Stimulated activated naive CD8-positive, alpha-beta T cell treated with anti-CD3 and anti-CD28 coated beads, Interleukin-15, amount 100 ng/mL, for 72 hours (primary cell): ENCODE results near the gene HMX1.

Experiments used
- ATAC-seq: fragments of 150-1000 bp; cut with Tn5 transposase; 2 replicates; pipeline ENCODE4 v1.10.0; 2021; ENCODE audit warnings: mild to moderate bottlenecking, moderate library complexity
- DNase-seq, 2 donors: peaks; one replicate each; pipeline ENCODE4 v3.0.0; 2021 to 2022
- H3K27ac Mint-ChIP-seq, 2 donors: one replicate each; pipeline ENCODE4 v1.8.0; 2022; ENCODE audit warnings: mild to moderate bottlenecking in 2 of 2, mixed read lengths in 2 of 2, moderate library complexity in 2 of 2
- H3K27me3 Mint-ChIP-seq: one replicate; pipeline ENCODE4 v1.8.0; 2022; ENCODE audit warnings: mixed read lengths
- H3K4me1 Mint-ChIP-seq: one replicate; pipeline ENCODE4 v1.8.0; 2022; ENCODE audit warnings: mild to moderate bottlenecking, mixed read lengths
- H3K4me3 Mint-ChIP-seq, 2 donors: one replicate each; pipeline ENCODE4 v1.8.0; 2022; ENCODE audit warnings: mild to moderate bottlenecking in 2 of 2, mixed read lengths in 2 of 2, moderate library complexity in 1 of 2
- H3K9me3 Mint-ChIP-seq, 2 donors: one replicate each; pipeline ENCODE4 v1.8.0; 2022; ENCODE audit warnings: mixed read lengths in 2 of 2

The HMX1 gene

DNA sequence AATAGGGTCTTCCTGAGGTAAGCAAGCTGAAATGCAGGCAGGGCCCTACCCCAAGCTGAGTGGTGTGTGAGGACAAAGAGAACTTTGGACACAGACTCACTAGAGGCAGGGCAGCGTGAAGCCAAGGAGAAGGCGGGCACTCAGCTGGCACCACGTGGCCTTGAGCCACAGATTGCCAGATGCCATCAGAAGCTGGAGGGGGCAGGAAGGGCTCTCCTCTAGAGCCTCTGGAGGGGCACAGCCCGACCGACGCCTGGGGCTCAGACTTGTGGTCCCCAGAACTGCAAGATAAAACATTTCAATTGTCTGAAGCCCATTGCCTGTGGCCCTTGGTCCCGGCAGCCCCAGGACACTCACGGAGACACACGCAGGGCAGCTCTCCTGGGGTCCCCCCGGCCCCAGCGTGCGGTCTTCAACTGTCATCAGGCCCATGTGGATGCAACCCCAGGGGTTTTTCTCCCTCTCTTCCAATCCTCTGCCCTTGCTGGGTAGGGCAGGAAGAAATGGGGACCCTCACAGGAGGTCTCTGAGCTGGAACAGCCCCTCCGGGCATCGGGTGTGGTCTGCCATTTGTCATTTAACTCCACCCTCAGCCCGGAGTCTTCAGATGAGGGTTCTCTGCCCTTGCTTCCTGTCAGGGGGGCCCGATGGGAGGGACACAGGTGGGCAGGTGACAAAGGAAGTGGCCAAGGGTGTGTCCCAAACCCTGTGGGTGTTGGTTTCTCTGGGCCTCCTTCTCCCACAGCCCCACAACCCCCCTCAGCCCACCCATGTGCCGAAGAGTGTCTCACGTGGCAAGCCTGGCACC lies 22.2 kb downstream of the HMX1 start:
- no peak overlapping the region for H3K27ac Mint-ChIP-seq
- no peak for ATAC-seq
- DNase-seq = no peak
- peaks cover 33% of the 10 kb centered on the region for H3K27me3 Mint-ChIP-seq
- H3K4me3 Mint-ChIP-seq = no peak overlapping the region
- no peaks in the 10 kb centered on the region for H3K9me3 Mint-ChIP-seq
- no peaks in the 10 kb centered on the region for H3K4me1 Mint-ChIP-seq

DNA sequence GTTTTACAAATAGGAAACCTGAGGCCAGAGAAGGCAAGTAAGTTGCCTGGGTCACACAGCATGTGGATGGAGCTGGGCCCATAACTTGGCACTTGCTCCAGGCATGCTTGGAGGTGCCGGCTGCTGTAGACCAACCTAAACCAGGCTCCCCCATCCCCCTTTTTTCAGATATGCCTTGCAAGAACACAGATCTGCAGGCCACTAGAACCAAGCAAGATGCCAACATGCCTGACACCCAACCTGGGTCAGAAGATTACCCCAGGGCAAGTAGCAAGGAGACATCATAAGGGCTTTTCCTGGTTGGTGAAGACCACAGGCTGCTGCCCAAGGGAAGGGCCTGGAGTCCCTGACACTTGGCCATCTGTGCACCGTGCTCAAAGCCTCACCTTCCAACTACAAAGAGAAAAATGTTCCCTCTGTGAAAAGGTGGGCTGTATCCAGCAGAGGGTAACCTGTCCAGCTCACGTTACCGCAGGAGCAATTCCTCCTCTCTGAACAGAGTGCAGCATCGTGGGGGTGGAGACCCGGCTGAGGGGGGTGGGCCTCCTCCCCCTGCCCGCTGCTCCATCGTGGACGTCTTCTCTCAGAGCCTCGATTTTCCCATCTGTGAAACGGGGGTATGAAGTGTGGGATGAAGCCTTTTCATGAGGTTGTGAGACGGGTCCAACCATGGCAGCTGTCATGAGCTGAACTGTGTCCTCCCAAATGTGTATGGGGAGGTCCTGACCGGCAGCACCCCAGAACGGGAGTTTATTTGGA lies 23.0 kb downstream of the HMX1 start:
- no peak for DNase-seq
- Mint-ChIP-seq H3K27ac (no peak overlapping the region), H3K27me3 (peaks cover 28% of the 10 kb centered on the region), H3K9me3 (peaks cover 0 to 2% of the 10 kb centered on the region in 2 donors), H3K4me1 (no peaks in the 10 kb centered on the region), H3K4me3 (no peak overlapping the region)
- ATAC-seq = no peak

DNA sequence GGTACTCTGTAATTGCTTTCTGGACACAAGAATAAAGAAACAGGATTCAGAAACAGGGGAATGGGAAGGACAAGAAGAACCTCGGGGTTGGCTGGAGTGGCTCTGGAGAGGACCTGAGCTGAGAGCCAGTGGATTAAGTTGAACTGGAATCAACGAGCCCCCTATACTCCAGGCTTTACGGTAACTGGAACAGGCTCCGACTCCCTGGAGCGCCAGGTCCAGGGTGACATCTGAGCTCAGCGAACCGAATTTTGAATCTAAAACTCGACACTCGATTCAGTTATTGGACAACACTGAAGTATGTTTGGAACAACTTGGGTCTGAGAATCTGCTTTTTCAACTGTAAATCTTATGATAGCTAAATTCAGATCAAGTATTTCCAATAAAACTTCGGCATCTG lies 23.9 kb downstream of the HMX1 start:
- H3K27ac Mint-ChIP-seq = no peak overlapping the region
- H3K27me3 Mint-ChIP-seq = peaks cover 28% of the 10 kb centered on the region
- H3K4me3 Mint-ChIP-seq = no peak overlapping the region
- H3K4me1 Mint-ChIP-seq = no peaks in the 10 kb centered on the region
- DNase-seq (no peak), ATAC-seq (no peak)
- H3K9me3 Mint-ChIP-seq = peaks cover 0 to 3% of the 10 kb centered on the region in 2 donors

DNA sequence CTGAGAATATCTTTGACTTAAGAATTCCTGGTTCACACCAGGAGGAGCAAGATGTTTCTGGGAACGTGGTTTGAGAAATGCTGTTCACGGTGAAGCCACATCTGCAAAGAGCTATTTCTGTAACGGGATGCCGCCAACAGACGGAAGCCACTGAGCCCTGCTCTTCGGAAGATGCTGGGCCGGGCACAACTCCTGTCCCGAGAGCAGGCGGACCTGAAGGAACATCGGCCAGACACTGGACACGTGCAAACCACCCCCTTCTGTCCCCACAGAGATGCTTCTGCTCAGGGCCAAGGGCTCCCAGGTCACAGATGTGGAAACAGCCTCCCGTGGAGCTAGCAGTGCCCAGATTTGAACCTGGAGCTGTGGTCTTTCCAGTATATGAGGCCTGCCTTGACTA lies 24.3 kb downstream of the HMX1 start:
- H3K27ac Mint-ChIP-seq = no peak overlapping the region
- H3K9me3 Mint-ChIP-seq = peaks cover 0 to 3% of the 10 kb centered on the region in 2 donors
- DNase-seq = no peak
- no peak for ATAC-seq
- H3K27me3 Mint-ChIP-seq = peaks cover 28% of the 10 kb centered on the region
- H3K4me1 Mint-ChIP-seq = no peaks in the 10 kb centered on the region
- no peak overlapping the region for H3K4me3 Mint-ChIP-seq

DNA sequence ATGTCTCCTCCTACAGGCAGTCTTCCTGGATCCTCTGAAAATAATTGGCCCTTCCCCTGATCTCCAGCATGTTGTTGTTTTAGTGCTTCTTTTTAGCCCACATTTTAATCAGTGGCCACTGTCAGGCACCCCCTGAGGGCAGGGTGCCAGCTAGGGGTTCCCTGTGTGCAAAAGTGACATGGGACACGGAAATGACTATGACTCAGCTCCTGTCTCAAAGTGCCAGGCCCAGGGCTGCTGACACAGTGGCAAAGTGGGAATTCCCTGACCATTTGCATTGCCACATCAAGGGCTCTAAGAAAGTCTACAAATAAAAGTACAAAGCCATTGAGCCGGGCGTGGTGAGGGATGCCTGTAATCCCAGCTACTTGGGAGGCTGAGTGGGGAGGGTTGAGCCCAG lies 24.8 kb downstream of the HMX1 start:
- Mint-ChIP-seq H3K27ac (no peak overlapping the region), H3K9me3 (peaks cover 0 to 3% of the 10 kb centered on the region in 2 donors), H3K27me3 (peaks cover 24% of the 10 kb centered on the region), H3K4me1 (no peaks in the 10 kb centered on the region), H3K4me3 (no peak overlapping the region)
- DNase-seq = no peak
- ATAC-seq = no peak

DNA sequence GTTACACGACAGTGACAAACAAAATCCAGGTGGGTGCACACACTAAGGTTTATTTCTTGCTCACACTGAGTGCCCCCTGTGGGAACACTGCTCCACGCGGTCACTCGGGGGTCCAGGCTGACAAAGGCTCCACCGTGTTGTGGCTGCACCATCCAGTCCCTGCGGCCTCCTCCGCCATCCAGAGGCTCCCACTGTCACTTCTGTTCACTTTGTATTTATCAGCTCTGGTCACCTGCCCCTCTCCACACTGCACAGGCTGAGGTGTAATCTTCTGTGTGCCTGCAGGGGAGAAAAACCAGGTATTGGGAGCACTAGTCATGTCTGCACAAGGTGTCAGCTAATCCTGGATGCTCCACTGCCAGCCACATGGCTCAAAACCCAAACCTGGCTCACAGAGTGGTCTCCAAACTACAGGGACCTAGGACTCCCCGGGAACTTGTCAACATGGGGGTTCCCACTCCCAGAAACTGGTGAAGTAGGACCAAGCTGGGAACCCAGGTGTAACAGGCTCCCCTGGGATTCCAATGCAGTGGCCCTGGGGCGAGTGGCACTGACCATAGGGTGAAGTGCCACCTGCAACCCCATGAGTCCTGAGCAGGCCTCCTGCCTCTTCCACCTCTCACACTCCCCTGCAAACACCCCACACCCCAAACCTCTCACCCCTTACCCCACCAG lies 25.5 kb downstream of the HMX1 start:
- H3K4me1 Mint-ChIP-seq = no peaks in the 10 kb centered on the region
- H3K4me3 Mint-ChIP-seq = no peak overlapping the region
- H3K9me3 Mint-ChIP-seq = peaks cover 0 to 3% of the 10 kb centered on the region in 2 donors
- no peak for DNase-seq
- H3K27me3 Mint-ChIP-seq = peaks cover 19% of the 10 kb centered on the region
- no peak overlapping the region for H3K27ac Mint-ChIP-seq
- no peak for ATAC-seq

DNA sequence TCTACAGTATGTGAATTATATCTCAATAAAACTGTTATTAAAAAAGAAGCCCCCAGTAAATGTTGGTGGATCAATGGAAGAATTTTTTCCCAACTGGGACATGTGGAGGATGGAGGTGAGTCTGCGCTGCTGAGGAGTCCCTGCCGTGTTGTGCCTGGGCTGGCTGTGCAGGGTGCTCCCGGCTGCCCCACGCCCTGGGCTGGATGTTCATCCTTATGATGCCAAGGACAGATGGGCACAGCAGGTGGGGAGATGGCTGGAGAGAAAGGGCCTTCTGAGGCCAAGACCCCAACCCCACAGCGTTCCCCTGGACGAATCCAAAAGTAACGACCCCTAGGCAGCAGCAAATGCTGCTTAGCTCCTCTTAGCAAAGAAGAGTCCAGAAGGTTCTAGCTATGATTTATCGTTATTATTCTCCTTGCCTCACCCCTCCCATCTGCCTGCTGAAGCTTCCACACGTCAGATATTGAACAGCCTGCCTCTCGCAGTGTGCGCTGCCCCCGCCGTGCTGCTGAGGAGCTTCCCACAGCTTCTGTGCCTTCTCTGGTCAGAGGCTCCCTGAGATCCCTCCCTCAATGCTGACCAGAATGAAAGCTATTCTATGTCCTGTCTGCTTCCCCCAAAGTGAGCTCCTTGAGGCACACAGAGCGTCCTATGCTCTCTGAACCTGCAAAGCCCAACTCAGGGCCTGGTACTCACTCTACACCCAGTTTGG lies 26.5 kb downstream of the HMX1 start:
- Mint-ChIP-seq H3K27me3 (peaks cover 11% of the 10 kb centered on the region), H3K27ac (no peak overlapping the region), H3K4me1 (no peaks in the 10 kb centered on the region), H3K9me3 (peaks cover 0 to 3% of the 10 kb centered on the region in 2 donors), H3K4me3 (no peak overlapping the region)
- ATAC-seq = no peak
- no peak for DNase-seq

DNA sequence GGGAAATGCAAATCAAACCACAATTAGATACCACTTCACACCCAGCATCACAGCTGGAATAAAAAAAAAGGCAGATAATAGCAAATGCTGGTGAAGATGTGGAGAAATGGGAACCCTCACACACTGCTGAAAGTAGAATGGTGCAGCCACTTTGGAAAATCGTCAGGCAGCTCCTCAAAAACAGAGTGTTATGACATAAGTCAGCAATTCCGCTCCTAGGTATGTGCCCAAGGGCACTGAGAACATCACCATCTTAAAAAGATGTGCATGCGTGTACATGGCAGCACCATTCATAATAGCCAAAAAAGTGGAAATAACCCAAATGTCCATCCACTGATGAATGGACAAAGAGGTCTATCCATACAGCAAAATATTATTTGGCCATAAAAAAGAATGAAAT lies 28.0 kb downstream of the HMX1 start:
- Mint-ChIP-seq H3K4me1 (no peaks in the 10 kb centered on the region), H3K27ac (no peak overlapping the region), H3K4me3 (no peak overlapping the region), H3K9me3 (peaks cover 0 to 3% of the 10 kb centered on the region in 2 donors), H3K27me3 (peaks cover 4% of the 10 kb centered on the region)
- no peak for ATAC-seq
- DNase-seq = no peak

DNA sequence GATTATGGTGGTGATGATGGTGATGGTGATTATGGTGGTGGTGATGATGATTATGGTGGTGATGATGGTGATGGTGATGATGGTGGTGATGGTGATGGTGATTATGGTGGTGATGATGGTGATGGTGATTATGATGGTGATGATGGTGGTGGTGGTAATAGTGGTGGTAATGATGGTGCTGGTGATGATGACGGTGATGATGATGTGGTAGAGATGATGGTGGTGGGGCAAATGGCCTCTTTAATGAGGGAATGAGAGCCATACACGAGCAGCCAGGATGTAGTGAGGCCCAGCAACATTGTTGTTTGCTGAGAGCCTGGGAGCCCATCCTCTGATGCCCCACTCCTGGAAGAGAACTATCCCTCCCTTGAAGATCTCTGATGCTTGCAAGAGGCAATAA lies 29.0 kb downstream of the HMX1 start:
- DNase-seq (no peak), ATAC-seq (no peak)
- Mint-ChIP-seq H3K9me3 (peaks cover 0 to 3% of the 10 kb centered on the region in 2 donors), H3K27me3 (no peaks in the 10 kb centered on the region), H3K4me3 (no peak overlapping the region), H3K27ac (no peak overlapping the region), H3K4me1 (no peaks in the 10 kb centered on the region)

DNA sequence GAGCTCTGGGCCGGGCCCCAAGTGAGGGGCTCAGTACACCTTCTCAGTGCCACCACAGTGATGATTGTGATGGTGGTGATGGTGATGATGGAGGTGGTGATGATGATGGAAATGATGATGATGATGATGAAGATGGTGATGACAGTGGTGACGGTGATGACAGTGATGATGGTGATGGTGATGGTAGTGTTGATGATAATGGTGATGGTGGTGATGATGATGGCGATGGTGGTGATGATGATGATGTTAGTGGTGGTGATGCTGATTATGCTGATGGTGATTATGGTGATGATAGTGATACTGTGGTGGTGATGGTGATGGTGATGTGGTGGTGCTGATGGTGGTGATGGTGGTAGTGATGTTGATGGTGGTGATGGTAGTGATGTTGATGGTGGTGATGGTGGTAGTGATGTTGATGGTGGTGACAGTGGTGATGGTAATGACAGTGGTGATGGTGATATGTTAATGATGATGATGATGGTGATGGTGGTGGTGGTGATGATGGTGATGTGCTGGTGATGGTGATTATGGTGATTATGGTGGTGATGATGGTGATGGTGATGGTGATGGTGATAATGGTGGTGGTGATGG lies 29.9 kb downstream of the HMX1 start:
- Mint-ChIP-seq H3K27ac (no peak overlapping the region), H3K4me1 (no peaks in the 10 kb centered on the region), H3K9me3 (peaks cover 0 to 3% of the 10 kb centered on the region in 2 donors), H3K4me3 (no peak overlapping the region), H3K27me3 (no peaks in the 10 kb centered on the region)
- ATAC-seq = no peak
- DNase-seq = no peak

DNA sequence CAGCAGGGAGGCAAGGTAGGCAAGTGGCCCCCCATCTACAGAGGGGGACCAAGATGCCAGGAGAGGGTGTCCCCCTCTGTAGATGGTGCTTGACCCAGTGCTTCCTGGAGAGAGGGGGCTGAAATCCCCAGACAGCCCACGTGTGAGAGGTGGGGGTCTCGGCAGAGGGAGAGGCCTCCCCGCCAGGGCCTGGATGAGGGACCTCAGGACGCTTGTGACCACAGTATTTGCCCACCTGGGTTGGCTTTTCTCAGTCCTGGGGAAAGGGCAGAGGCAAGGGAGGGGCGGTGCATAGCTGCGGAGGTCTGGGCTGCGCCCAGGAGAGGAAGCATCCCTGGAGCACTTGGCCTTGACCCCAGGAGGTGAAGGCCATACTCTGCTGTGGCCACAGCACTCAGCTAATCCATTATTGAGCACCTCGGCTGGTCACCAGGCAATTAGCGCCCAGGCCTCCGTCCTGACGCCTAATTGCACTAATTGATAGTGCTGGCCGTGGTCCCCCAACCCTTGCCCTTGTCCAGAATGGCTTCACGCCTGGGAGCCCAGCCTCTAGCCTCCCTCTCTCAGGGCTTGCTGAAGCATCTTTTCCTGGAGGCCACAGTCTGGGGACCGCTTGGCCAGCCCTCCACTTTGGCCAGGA lies 30.7 kb downstream of the HMX1 start:
- DNase-seq (no peak), ATAC-seq (no peak)
- no peaks in the 10 kb centered on the region for H3K4me1 Mint-ChIP-seq
- peaks cover 0 to 3% of the 10 kb centered on the region in 2 donors for H3K9me3 Mint-ChIP-seq
- H3K27ac Mint-ChIP-seq = no peak overlapping the region
- no peak overlapping the region for H3K4me3 Mint-ChIP-seq
- H3K27me3 Mint-ChIP-seq = no peaks in the 10 kb centered on the region

DNA sequence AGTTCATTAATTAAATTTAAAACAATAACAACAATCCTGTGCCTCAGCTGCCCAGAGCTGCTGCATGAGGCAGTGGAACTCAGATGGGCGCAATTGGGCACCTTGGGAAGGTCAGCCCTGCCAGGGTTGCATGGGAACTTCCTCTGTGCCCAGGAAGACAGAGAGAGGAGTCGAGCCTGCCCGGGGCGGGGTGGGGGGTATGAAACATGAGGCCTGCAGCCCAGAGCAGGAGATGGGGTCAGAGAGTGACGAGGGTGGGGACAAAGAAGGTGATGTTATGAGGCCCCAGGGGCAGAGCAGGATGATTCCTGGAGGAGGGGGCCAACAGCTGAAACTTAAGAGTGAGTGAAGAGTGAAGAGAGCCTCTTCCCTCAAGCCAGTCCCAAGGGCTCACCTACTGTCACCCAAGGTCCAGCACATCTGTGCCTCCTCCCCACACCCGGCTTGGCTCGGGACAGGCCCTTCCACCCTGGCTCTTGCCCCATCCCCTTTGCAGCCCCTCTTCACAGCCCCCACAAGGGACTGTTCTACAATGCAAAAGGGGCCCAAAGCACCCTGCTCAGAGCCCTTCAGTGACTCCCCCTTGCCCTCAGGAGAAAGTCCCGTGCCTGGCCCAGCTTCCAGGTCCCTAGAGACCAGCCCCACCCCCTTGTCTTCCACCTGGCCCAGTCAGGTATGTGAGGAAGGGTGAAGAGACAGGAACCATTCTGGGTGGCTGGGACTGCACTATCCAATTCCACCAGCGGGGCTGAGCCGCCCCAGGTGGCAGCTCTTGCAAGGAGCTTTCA lies 31.4 kb downstream of the HMX1 start:
- Mint-ChIP-seq H3K4me1 (no peaks in the 10 kb centered on the region), H3K9me3 (peaks cover 0 to 3% of the 10 kb centered on the region in 2 donors), H3K27ac (no peak overlapping the region), H3K4me3 (no peak overlapping the region), H3K27me3 (no peaks in the 10 kb centered on the region)
- DNase-seq (no peak), ATAC-seq (no peak)

DNA sequence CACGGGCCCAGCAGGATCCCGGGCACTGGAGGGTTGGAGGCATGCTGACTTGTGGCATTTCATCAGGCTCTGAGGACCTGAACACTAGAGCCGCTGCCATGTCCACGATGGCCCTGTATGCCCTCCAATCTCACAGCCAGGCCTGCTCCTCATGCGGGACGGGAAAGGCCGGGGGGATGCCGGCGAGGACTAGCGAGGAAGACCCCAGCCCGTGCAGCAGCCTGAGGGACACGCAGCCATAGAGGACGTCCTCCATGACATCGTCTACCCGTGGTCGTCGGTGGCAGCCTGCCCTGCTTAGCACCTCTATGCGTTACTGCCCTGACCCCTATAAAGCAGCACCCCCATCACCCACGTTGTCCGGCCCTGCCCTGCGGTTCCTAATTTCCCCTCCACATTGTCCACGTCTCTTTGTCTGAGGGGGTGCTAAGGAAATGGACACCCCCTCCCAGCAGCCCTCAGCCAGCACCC lies 32.6 kb downstream of the HMX1 start:
- DNase-seq = no peak
- Mint-ChIP-seq H3K4me1 (no peaks in the 10 kb centered on the region), H3K9me3 (peaks cover 0 to 3% of the 10 kb centered on the region in 2 donors), H3K27ac (no peak overlapping the region), H3K27me3 (no peaks in the 10 kb centered on the region), H3K4me3 (no peak overlapping the region)
- no peak for ATAC-seq

DNA sequence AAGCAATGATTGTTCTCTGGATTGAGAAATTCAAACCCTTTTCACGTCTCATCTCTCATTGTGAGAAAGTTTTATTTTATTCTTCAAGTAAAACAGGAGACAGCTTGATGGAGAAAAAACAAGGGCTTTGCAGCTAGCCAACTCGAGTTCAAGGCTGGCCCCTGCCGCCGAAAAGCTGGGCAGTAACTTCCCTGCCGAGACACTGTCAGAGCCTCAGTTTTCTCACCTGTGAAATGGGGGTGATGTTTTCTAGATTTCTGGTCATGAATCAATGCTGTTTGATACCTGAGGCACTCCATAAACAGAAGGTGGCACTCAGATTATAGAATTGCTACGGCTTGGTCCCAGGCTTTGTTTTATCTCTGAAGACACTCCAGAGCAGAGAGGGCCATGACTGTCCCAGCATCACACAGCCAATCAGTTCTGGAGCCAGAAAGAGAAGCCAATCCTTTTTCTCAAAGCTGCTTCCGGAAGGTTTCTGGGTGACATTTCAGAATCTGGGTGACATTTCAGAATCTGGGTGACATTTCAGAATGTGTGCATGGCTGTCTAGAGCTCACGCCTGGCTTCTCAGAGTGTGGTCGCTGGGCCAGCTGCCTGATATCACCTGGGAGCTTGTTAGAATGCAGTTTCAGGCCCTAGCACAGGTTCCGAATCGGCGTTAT lies 33.2 kb downstream of the HMX1 start:
- H3K9me3 Mint-ChIP-seq = no peaks in the 10 kb centered on the region
- no peaks in the 10 kb centered on the region for H3K27me3 Mint-ChIP-seq
- no peak for DNase-seq
- no peak for ATAC-seq
- no peak overlapping the region for H3K4me3 Mint-ChIP-seq
- no peak overlapping the region for H3K27ac Mint-ChIP-seq
- no peaks in the 10 kb centered on the region for H3K4me1 Mint-ChIP-seq
